KMS-11 (cell line): Measurements from ENCODE around the gene APBA3.
"Not testable (repeated sequence)": the region's sequence is repeated elsewhere in the genome, so short reads cannot be mapped to it uniquely, and the experiment has no call there.

Source experiments
- H2AFZ ChIP-seq: fragments of 200-600 bp; sonication (generic); 2 replicates; pipeline ENCODE4 v1.6.1; 2016; ENCODE audit warnings: antibody characterized with exemption, mixed run types, low read depth
- H3K27ac ChIP-seq: fragments of 200-600 bp; sonication (generic); 2 replicates; pipeline ENCODE4 v1.6.1; 2016; ENCODE audit warnings: mild to moderate bottlenecking, mixed run types
- H3K27me3 ChIP-seq: fragments of 200-600 bp; sonication (generic); 2 replicates; pipeline ENCODE4 v1.6.1; 2017; ENCODE audit warnings: mild to moderate bottlenecking, low read depth, mixed run types, moderate library complexity; ENCODE audit not compliant: insufficient read depth
- H3K36me3 ChIP-seq: fragments of 200-600 bp; sonication (generic); 2 replicates; pipeline ENCODE4 v1.6.1; 2017; ENCODE audit warnings: mild to moderate bottlenecking, mixed run types; ENCODE audit not compliant: insufficient read depth
- H3K4me1 ChIP-seq: fragments of 200-600 bp; sonication (generic); 2 replicates; pipeline ENCODE4 v1.6.1; 2016; ENCODE audit warnings: mild to moderate bottlenecking, low read depth, mixed run types; ENCODE audit not compliant: poor library complexity, severe bottlenecking
- H3K4me2 ChIP-seq: fragments of 200-600 bp; sonication (generic); 2 replicates; pipeline ENCODE4 v1.7.0; 2016; ENCODE audit warnings: mild to moderate bottlenecking, mixed run types
- H3K4me3 ChIP-seq: fragments of 200-600 bp; sonication (generic); IDR thresholded peaks from 2 replicates; pipeline ENCODE4 v1.6.1; 2017; ENCODE audit warnings: low read depth, low read length, mixed read lengths; ENCODE audit not compliant: insufficient read depth
- H3K79me2 ChIP-seq: fragments of 200-600 bp; sonication (generic); 2 replicates; pipeline ENCODE4 v1.6.1; 2016; ENCODE audit warnings: low read depth, mixed run types; ENCODE audit not compliant: insufficient read depth
- H3K9ac ChIP-seq: fragments of 200-600 bp; sonication (generic); 2 replicates; pipeline ENCODE4 v1.6.1; 2016; ENCODE audit warnings: mild to moderate bottlenecking, mixed run types
- H4K20me1 ChIP-seq: fragments of 200-600 bp; sonication (generic); 2 replicates; pipeline ENCODE4 v1.6.1; 2016; ENCODE audit warnings: mild to moderate bottlenecking, mixed run types; ENCODE audit not compliant: insufficient read depth
- CTCF ChIP-seq: fragments of 200-600 bp; sonication (generic); conservative IDR thresholded peaks from 2 replicates; pipeline ENCODE4 v1.6.1; 2017; ENCODE audit warnings: low read depth, mild to moderate bottlenecking, antibody characterized with exemption, low read length, moderate library complexity, mixed read lengths

APBA3 gene

GRCh38 chr19:3762130-3762473, 610 bp upstream of the APBA3 start:
- Histone ChIP-seq H3K9ac (no peak overlapping the region), H3K4me2 (peak overlapping the region; percentile 80), H3K4me3 (no peak overlapping the region), H3K27me3 (no peaks in the 10 kb centered on the region), H3K27ac (peak overlapping the region; percentile 91), H3K4me1 (peaks cover 23% of the 10 kb centered on the region), H2AFZ (peak overlapping the region; percentile 86; the same call in 1 of the 2 replicates), H3K79me2 (peaks cover 10% of the 10 kb centered on the region; the same call in 1 of the 2 replicates), H3K36me3 (no peaks in the 10 kb centered on the region), H4K20me1 (no peaks in the 10 kb centered on the region)
- no peak for TF ChIP-seq CTCF

- no peaks in the 10 kb centered on the region for H3K27me3 ChIP-seq
- H3K9ac ChIP-seq: peak overlapping the region; percentile 90
- H4K20me1 ChIP-seq: no peaks in the 10 kb centered on the region
- TF ChIP-seq CTCF: no peak
- peaks cover 23% of the 10 kb centered on the region for H3K4me1 ChIP-seq
- no peak overlapping the region for H3K4me3 ChIP-seq
- peak overlapping the region; percentile 80 for H3K4me2 ChIP-seq
- peak overlapping the region; percentile 65 for H3K27ac ChIP-seq
- no peaks in the 10 kb centered on the region for H3K36me3 ChIP-seq
- peak overlapping the region; percentile 86 for H2AFZ ChIP-seq
- H3K79me2 ChIP-seq: peaks cover 10% of the 10 kb centered on the region; the same call in 1 of the 2 replicates
Measured at GRCh38 chr19:3760871-3761361, 576 bp downstream of the APBA3 start.

- Histone ChIP-seq H4K20me1 (no peaks in the 10 kb centered on the region), H3K27me3 (no peaks in the 10 kb centered on the region), H3K4me1 (peaks cover 23% of the 10 kb centered on the region), H3K27ac (no peak overlapping the region), H2AFZ (no peak overlapping the region), H3K36me3 (no peaks in the 10 kb centered on the region), H3K9ac (no peak overlapping the region), H3K4me3 (no peak overlapping the region), H3K4me2 (no peak overlapping the region; the same call in 1 of the 2 replicates), H3K79me2 (peaks cover 10% of the 10 kb centered on the region; the same call in 1 of the 2 replicates)
- no peak for TF ChIP-seq CTCF
Measured at GRCh38 chr19:3759482-3760254, 1.8 kb downstream of the APBA3 start.

DNA sequence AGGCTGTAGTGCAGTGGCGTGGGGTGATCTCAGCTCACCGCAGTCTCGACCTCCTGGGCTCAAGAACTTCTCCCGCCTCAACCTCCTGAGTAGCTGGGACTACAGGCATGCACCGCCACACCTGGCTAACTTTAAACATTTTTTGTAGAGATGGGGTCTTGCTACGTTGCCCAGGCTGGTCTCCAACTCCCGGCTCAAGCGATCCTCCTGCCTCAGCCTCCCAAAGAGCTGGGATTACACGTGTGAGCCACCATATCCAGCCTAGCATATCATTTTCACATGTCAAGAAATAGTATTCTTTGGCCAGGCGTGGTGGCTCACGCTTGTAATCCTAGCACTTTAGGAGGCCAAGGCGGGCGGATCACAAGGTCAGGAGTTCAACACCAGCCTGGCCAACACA, 3.2 kb downstream of the APBA3 start:
- not testable (repeated sequence) for H2AFZ ChIP-seq, H3K36me3 ChIP-seq, H3K4me3 ChIP-seq, H4K20me1 ChIP-seq, H3K4me2 ChIP-seq, H3K27me3 ChIP-seq, H3K27ac ChIP-seq, H3K9ac ChIP-seq, H3K79me2 ChIP-seq
- peaks cover 19% of the 10 kb centered on the region for H3K4me1 ChIP-seq

DNA sequence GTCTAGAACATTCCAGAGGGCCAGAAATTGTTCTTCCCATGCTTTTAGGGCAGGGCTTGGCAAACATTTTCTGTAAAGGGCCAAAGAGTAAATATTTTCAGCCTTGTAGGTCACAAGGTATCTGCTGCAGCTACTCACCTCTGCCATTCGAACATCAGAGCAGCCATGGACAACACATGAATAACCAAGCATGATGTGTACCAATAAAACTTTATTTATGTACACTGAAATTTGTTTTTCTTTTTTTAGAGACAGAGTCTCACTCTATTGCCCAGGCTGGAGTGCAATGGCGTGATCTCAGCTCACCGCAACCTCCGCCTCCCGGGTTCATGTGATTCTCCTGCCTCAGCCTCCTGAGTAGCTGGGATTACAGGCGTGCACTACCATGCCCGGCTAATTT, 3.8 kb downstream of the APBA3 start:
- H3K36me3 ChIP-seq: not testable (repeated sequence)

More for the DNA sequence above, 3.8 kb downstream of the APBA3 start:
- H3K27ac ChIP-seq, H3K4me2 ChIP-seq, H3K79me2 ChIP-seq, H2AFZ ChIP-seq, H3K27me3 ChIP-seq, H4K20me1 ChIP-seq, H3K9ac ChIP-seq, H3K4me3 ChIP-seq: not testable (repeated sequence)
- H3K4me1 ChIP-seq: peaks cover 16% of the 10 kb centered on the region
